Measurements from ENCODE around the gene SEC62. TPM values are rescaled to one million over a fixed set of nuclear protein-coding genes. Genes with fewer than 3 reads are reported as not detected.

Gene SEC62
- total RNA-seq, 4 donors from 2014 or later, result 90.9 to 124 (median 104) TPM

- Histone ChIP-seq H3K4me1 (peaks cover 17 to 24% of the 10 kb centered on the region in 2 donors), H3K36me3 (no peaks in the 10 kb centered on the region), H3K9me3 (no peaks in the 10 kb centered on the region), H3K4me3 (replicated peaks in 1 of 3) (peak overlapping the region; percentile 43 to 62 (median 44)), H3K27me3 (no peaks in the 10 kb centered on the region), H3K27ac (peak overlapping the region; percentile 93 to 97 (median 96))
- intact Hi-C loops (cut with DNase I), result loop anchor here (5.0 kb wide), 1 partner anchor 105 kb away; no protein-coding TSS in a partner anchor
- WGBS, 2 donors, result 3 to 4% methylated on average over 40 to 42 of the region's 44 CpGs
- peak; percentile 50 to 56 for DNase-seq
- TF ChIP-seq, protein P1, sequence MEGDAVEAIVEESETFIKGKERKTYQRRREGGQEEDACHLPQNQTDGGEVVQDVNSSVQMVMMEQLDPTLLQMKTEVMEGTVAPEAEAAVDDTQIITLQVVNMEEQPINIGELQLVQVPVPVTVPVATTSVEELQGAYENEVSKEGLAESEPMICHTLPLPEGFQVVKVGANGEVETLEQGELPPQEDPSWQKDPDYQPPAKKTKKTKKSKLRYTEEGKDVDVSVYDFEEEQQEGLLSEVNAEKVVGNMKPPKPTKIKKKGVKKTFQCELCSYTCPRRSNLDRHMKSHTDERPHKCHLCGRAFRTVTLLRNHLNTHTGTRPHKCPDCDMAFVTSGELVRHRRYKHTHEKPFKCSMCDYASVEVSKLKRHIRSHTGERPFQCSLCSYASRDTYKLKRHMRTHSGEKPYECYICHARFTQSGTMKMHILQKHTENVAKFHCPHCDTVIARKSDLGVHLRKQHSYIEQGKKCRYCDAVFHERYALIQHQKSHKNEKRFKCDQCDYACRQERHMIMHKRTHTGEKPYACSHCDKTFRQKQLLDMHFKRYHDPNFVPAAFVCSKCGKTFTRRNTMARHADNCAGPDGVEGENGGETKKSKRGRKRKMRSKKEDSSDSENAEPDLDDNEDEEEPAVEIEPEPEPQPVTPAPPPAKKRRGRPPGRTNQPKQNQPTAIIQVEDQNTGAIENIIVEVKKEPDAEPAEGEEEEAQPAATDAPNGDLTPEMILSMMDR (IDR thresholded peaks at IDR 0.05), result no peak
- no peak for TF ChIP-seq POLR2A (IDR thresholded peaks at IDR 0.05)
Observed at GRCh38 chr3:169966951-169967915, 626 bp downstream of the SEC62 start.

GRCh38 chr3:169968224-169968885, 1.7 kb downstream of the SEC62 start:
- Histone ChIP-seq H3K27me3 (no peaks in the 10 kb centered on the region), H3K27ac (peak overlapping the region in 1 of 3 donors; percentile 31), H3K9me3 (no peaks in the 10 kb centered on the region), H3K36me3 (no peaks in the 10 kb centered on the region), H3K4me1 (peaks cover 17 to 28% of the 10 kb centered on the region in 2 donors), H3K4me3 (replicated peaks in 1 of 3) (no peak overlapping the region)
- 37 to 41% methylated on average over 2 of the region's 2 CpGs for WGBS, 2 donors
- no peak for DNase-seq
- no peak for TF ChIP-seq POLR2A (IDR thresholded peaks at IDR 0.05)
- TF ChIP-seq, protein P1 (IDR thresholded peaks at IDR 0.05), result no peak
- intact Hi-C loops (cut with DNase I), result loop anchor here (5.0 kb wide), 1 partner anchor 106 kb away; no protein-coding TSS in a partner anchor

DNA sequence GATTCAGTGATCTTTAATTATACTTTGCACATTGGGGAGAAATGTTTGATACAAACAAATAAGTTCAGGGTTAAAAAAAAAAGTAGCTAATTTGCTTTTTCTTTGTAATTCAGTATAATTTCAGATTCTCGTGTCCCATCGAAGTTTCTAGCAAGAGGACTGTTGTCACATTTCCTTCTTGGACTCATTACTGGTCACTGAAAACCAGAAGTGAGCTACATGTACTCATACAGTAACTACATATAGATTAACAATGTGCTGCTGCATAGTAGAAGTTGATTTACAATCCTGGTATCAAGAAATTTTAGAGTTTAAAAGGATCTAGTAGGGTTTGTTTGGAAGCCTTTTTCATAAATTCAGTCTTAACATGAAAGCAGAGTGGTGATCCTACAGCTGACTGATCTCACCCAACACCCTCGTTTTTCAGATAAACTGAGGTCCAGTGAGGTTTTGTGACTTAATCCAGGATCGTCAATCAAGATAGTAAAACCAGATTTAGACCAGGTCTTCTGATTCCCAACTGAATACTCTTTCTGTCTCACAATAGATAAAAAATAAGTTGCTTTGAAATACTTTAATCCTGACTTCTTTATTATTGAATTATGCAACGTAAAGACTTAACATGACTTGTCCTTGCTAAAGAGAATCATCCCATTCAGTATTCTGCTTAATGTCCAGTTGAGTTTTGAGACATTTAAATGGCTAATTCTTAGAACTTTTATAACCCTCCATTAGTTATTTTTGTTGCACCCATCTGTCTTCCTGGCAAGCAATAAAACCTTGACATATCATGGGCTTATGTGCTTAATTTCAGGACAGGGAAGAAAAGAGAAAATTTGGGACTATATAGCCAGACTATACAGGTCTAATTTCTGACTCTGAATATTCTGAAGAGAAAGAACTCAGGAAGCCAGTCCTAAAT, 2.8 kb downstream of the SEC62 start:
- no peak overlapping the region for H3K4me3 ChIP-seq (replicated peaks in 1 of 3)
- 69 to 75% methylated on average over 5 of the region's 5 CpGs for WGBS, 2 donors
- H3K27ac ChIP-seq, result no peak overlapping the region
- no peak for DNase-seq
- TF ChIP-seq, protein P1 (IDR thresholded peaks at IDR 0.05), result no peak
- TF ChIP-seq POLR2A (IDR thresholded peaks at IDR 0.05), result no peak
- intact Hi-C loops (cut with DNase I), result loop anchor here (5.0 kb wide), 1 partner anchor 107 kb away; no protein-coding TSS in a partner anchor
- no peaks in the 10 kb centered on the region for H3K27me3 ChIP-seq
- H3K4me1 ChIP-seq, result peaks cover 17 to 28% of the 10 kb centered on the region in 2 donors
- no peaks in the 10 kb centered on the region for H3K9me3 ChIP-seq
- no peaks in the 10 kb centered on the region for H3K36me3 ChIP-seq

DNA sequence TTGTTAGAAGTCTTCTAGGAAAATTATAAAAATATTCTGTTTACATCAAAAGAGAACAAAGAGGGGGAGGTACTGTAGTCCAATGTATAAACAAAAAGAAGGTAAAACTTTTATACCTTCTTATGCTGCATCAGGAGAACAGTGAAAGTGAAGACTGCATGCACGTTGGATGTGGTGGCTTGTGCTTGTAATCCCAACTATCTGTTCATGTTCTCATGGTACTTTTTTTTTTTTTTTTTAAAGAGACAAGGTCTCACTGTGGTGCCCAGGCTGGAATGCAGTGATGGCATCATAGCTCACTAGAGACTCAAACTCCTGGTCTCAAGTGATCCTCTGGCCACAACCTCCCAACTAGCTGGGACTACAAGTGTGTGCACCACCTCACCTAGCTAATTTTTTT, 4.2 kb downstream of the SEC62 start:
- H3K4me1 ChIP-seq, result peaks cover 17 to 25% of the 10 kb centered on the region in 2 donors
- H3K9me3 ChIP-seq, result no peaks in the 10 kb centered on the region
- no peaks in the 10 kb centered on the region for H3K27me3 ChIP-seq
- no peak overlapping the region for H3K27ac ChIP-seq
- H3K36me3 ChIP-seq, result no peaks in the 10 kb centered on the region
- no peak overlapping the region for H3K4me3 ChIP-seq (replicated peaks in 1 of 3)
- intact Hi-C loops (cut with DNase I), result no loop called here
- TF ChIP-seq, protein P1 (IDR thresholded peaks at IDR 0.05), result no peak
- TF ChIP-seq POLR2A (IDR thresholded peaks at IDR 0.05), result no peak
- 43 to 47% methylated on average over 1 of the region's 1 CpG for WGBS, 2 donors
- no peak for DNase-seq
